ENCODE results near the gene EP400.

The EP400 gene

GRCh38 chr12:131909081-131909751 lies 40.5 kb upstream of the EP400 start:
- ChIA-PET POLR2A (no interaction called here), CTCF (no interaction called here)
- H3K4me3 ChIP-seq (ENCODE audit: low read depth, low read length), result no peak overlapping the region
- DNase-seq (ENCODE audit: low read depth, low spot score), result no peak
- TF ChIP-seq, protein P1, sequence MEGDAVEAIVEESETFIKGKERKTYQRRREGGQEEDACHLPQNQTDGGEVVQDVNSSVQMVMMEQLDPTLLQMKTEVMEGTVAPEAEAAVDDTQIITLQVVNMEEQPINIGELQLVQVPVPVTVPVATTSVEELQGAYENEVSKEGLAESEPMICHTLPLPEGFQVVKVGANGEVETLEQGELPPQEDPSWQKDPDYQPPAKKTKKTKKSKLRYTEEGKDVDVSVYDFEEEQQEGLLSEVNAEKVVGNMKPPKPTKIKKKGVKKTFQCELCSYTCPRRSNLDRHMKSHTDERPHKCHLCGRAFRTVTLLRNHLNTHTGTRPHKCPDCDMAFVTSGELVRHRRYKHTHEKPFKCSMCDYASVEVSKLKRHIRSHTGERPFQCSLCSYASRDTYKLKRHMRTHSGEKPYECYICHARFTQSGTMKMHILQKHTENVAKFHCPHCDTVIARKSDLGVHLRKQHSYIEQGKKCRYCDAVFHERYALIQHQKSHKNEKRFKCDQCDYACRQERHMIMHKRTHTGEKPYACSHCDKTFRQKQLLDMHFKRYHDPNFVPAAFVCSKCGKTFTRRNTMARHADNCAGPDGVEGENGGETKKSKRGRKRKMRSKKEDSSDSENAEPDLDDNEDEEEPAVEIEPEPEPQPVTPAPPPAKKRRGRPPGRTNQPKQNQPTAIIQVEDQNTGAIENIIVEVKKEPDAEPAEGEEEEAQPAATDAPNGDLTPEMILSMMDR (IDR thresholded peaks at IDR 0.05; ENCODE audit: insufficient read depth, low read length, missing control alignments), result no peak

DNA sequence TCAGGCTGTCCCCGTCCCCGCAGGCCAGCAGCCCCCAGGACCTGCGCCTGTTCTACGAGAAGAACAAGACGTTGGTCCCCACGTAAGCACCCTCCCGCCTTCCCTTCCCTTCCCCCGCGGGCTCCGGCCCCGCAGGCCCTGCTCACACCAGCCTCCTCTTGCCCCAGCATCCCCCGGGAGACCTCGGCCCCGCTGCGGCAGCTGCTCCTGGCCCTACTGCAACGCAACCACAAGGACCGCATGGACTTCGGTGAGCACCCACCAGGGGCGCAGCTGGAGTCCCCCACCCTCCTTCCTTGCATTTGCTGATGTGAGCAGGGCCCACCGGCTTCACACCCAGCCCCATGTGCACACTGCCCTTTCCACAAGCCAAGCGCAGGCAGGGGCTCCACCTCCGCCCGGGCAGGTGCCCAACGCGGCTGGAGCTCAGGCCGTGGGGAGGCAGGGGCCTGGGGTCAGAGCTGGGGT lies 40.0 kb upstream of the EP400 start:
- ChIA-PET POLR2A (no interaction called here), CTCF (no interaction called here)
- H3K4me3 ChIP-seq (ENCODE audit: low read depth, low read length), result no peak overlapping the region
- DNase-seq (ENCODE audit: low read depth, low spot score), result no peak
- TF ChIP-seq, protein P1 (IDR thresholded peaks at IDR 0.05; ENCODE audit: insufficient read depth, low read length, missing control alignments), result no peak

- ChIA-PET POLR2A (no interaction called here), CTCF (no interaction called here)
- TF ChIP-seq, protein P1 (IDR thresholded peaks at IDR 0.05; ENCODE audit: insufficient read depth, low read length, missing control alignments), result no peak
- no peak overlapping the region for H3K4me3 ChIP-seq (ENCODE audit: low read depth, low read length)
- DNase-seq (ENCODE audit: low read depth, low spot score), result no peak
Observed at GRCh38 chr12:131910302-131911027, 39.3 kb upstream of the EP400 start.

- CTCF ChIA-PET, result no interaction called here
- no peak for DNase-seq (ENCODE audit: low read depth, low spot score)
- POLR2A ChIA-PET, result no interaction called here
- H3K4me3 ChIP-seq (ENCODE audit: low read depth, low read length), result no peak overlapping the region
- TF ChIP-seq, protein P1 (IDR thresholded peaks at IDR 0.05; ENCODE audit: insufficient read depth, low read length, missing control alignments), result no peak
Observed at GRCh38 chr12:131911028-131911650, 38.6 kb upstream of the EP400 start.

GRCh38 chr12:131911851-131912477 lies 37.8 kb upstream of the EP400 start:
- DNase-seq (ENCODE audit: low read depth, low spot score), result no peak
- no peak overlapping the region for H3K4me3 ChIP-seq (ENCODE audit: low read depth, low read length)
- ChIA-PET POLR2A (no interaction called here), CTCF (interaction anchor here (0.9 to 1.4 kb wide), 3 partner anchors 8 to 43 kb away, joined by 3 to 4 read pairs (median 3); no protein-coding TSS in a partner anchor)
- TF ChIP-seq, protein P1 (IDR thresholded peaks at IDR 0.05; ENCODE audit: insufficient read depth, low read length, missing control alignments), result no peak
